ENCODE measurements around the gene SNRPA. TPM values are rescaled to one million over a fixed set of nuclear protein-coding genes. Genes with fewer than 3 reads are reported as not detected.

Gene SNRPA
- total RNA-seq, 1 experiment from 2014 or later = 225 TPM

GRCh38 chr19:40752257-40752781, 1.3 kb downstream of the SNRPA start:
- Histone ChIP-seq H3K4ac (ENCODE audit: low read depth, low read length) (no peak overlapping the region), H2AFZ (ENCODE audit: low read length) (no peak overlapping the region), H3K56ac (ENCODE audit: insufficient read length, low read depth, low read length) (no peak overlapping the region), H3K9me3 (ENCODE audit: control insufficient read depth, low read depth, low read length) (no peaks in the 10 kb centered on the region), H3K27me3 (ENCODE audit: insufficient read depth, low read length) (no peaks in the 10 kb centered on the region; the same call in 1 of the 2 replicates), H2BK120ac (ENCODE audit: low read depth, low read length, poor library complexity, severe bottlenecking) (no peak overlapping the region), H3K79me2 (ENCODE audit: insufficient read depth, low read length) (peaks cover 40% of the 10 kb centered on the region; the same call in 1 of the 2 replicates), H2AK5ac (ENCODE audit: insufficient read length, low read length) (no peak overlapping the region), H2BK12ac (ENCODE audit: insufficient read length, low read depth, low read length) (no peak overlapping the region), H3K18ac (ENCODE audit: insufficient read length, low read depth, low read length) (no peak overlapping the region), H4K5ac (ENCODE audit: insufficient read length, low read depth, low read length) (no peak overlapping the region), H3K23ac (ENCODE audit: insufficient read length, low read depth, low read length) (no peak overlapping the region), H3K4me1 (ENCODE audit: insufficient read depth, low read length) (no peaks in the 10 kb centered on the region; the same call in 1 of the 2 replicates), H2BK15ac (ENCODE audit: low read depth, low read length) (no peak overlapping the region), H3K4me2 (ENCODE audit: insufficient read depth, insufficient read length, low read length) (peak overlapping the region; percentile 72), H4K91ac (ENCODE audit: insufficient read length, low read depth, low read length) (no peak overlapping the region), H3K9ac (ENCODE audit: extremely low read depth, insufficient read length, low read length) (peak overlapping the region; percentile 34), H3K14ac (ENCODE audit: insufficient read depth, low read length) (no peak overlapping the region), H4K8ac (replicated peaks; ENCODE audit: insufficient read length, low read depth, low read length) (no peak overlapping the region), H3K23me2 (ENCODE audit: insufficient read length, low read depth, low read length, poor library complexity, severe bottlenecking) (peaks cover 9% of the 10 kb centered on the region), H3K79me1 (ENCODE audit: insufficient read depth, low read depth, low read length, poor library complexity, severe bottlenecking) (peaks cover 15% of the 10 kb centered on the region), H2BK5ac (ENCODE audit: insufficient read length, low read length) (no peak overlapping the region), H2BK20ac (ENCODE audit: low read depth, low read length, poor library complexity, severe bottlenecking) (no peak overlapping the region), H3T11ph (ENCODE audit: low read length) (no peak overlapping the region), H4K20me1 (ENCODE audit: control insufficient read depth, insufficient read depth, insufficient read length) (peaks cover 3% of the 10 kb centered on the region), H3K27ac (ENCODE audit: insufficient read length, low read depth, low read length) (no peak overlapping the region)
- Mint-ChIP-seq H3K9me3 (peaks cover 0 to 3% of the 10 kb centered on the region in 2 experiments; a peak in 1 of 5 replicates), H3K36me3 (ENCODE audit: insufficient read depth in 1 of 3, low read depth in 3 of 3) (peaks cover 47 to 61% (median 50%) of the 10 kb centered on the region in 3 experiments), H3K4me3 (peak overlapping the region; percentile 95 to 98), H3K27me3 (ENCODE audit: low read depth) (no peaks in the 10 kb centered on the region; the same call in none of the 2 replicates), H3K27ac (peak overlapping the region; percentile 86 to 99 (median 99); a peak in 5 of 7 replicates), H3K4me1 (peaks cover 31 to 40% of the 10 kb centered on the region in 2 experiments)
- no CpG with 5 or more reads among the region's 12 CpGs for WGBS (ENCODE audit: extremely low coverage, insufficient read length, low lambda C conversion rate)
- DNase-seq = no peak
- no peak for TF ChIP-seq CTCF (conservative IDR thresholded peaks at IDR 0.05)
